ENCODE data around the gene ANKS1A.

The ANKS1A gene

DNA sequence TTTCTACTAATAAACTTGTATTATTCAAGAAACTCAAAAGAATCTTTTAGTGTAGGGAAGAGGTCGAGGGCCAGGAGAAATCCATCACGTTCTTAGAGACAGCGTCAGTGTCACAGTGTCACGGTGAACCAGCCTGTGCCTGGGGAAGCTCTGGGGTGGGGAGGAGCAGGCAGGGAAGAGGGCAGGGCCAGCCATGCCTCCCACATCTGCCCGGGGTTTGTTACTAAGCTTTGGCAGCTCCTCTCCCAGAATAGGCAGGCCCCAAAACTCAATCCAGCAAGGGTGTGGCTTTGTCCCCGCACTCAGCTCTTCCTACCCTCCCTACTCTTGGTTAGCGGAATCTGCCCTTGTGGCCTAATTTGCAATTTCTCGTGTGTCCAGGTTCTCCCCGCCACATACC lies 179.2 kb downstream of the ANKS1A start:
- TF ChIP-seq, protein P1, sequence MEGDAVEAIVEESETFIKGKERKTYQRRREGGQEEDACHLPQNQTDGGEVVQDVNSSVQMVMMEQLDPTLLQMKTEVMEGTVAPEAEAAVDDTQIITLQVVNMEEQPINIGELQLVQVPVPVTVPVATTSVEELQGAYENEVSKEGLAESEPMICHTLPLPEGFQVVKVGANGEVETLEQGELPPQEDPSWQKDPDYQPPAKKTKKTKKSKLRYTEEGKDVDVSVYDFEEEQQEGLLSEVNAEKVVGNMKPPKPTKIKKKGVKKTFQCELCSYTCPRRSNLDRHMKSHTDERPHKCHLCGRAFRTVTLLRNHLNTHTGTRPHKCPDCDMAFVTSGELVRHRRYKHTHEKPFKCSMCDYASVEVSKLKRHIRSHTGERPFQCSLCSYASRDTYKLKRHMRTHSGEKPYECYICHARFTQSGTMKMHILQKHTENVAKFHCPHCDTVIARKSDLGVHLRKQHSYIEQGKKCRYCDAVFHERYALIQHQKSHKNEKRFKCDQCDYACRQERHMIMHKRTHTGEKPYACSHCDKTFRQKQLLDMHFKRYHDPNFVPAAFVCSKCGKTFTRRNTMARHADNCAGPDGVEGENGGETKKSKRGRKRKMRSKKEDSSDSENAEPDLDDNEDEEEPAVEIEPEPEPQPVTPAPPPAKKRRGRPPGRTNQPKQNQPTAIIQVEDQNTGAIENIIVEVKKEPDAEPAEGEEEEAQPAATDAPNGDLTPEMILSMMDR (IDR thresholded peaks at IDR 0.05; ENCODE audit: low read depth, low read length) = no peak
- H3K4me3 ChIP-seq (ENCODE audit: low read depth, low read length) = no peak overlapping the region
- in situ Hi-C loops (cut with HindIII; ENCODE audit: low sequenced_read_pairs) = no loop called here
- DNase-seq (ENCODE audit: low read depth, low spot score) = no peak

- no peak overlapping the region for H3K4me3 ChIP-seq (ENCODE audit: low read depth, low read length)
- TF ChIP-seq, protein P1 (IDR thresholded peaks at IDR 0.05; ENCODE audit: low read depth, low read length) = no peak
- no peak for DNase-seq (ENCODE audit: low read depth, low spot score)
- in situ Hi-C loops (cut with HindIII; ENCODE audit: low sequenced_read_pairs) = no loop called here
Measured at GRCh38 chr6:35068644-35069043, 179.6 kb downstream of the ANKS1A start.

DNA sequence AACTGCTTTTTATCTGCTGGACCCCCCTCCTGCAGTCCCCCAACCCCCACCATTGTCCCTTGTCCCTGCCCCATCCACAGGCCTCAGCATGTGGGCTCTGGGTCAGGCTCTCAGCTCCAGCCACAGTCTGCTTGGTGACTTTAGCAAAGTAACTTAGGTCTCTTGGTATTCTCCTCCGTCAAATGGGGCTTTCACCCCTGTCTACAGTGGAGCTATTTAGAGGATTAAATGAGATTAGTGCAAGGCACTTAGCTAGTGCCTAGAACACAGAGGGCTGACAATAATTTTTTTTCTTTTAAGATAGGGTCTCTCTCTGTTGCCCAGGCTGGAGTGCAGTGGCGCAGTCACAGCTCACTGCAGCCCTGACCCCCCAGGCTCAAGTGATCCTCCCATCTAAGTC lies 180.2 kb downstream of the ANKS1A start:
- TF ChIP-seq, protein P1 (IDR thresholded peaks at IDR 0.05; ENCODE audit: low read depth, low read length) = no peak
- DNase-seq (ENCODE audit: low read depth, low spot score) = no peak
- no peak overlapping the region for H3K4me3 ChIP-seq (ENCODE audit: low read depth, low read length)
- in situ Hi-C loops (cut with HindIII; ENCODE audit: low sequenced_read_pairs) = no loop called here

GRCh38 chr6:35070111-35070510 lies 181.1 kb downstream of the ANKS1A start:
- H3K4me3 ChIP-seq (ENCODE audit: low read depth, low read length) = no peak overlapping the region
- no peak for DNase-seq (ENCODE audit: low read depth, low spot score)
- in situ Hi-C loops (cut with HindIII; ENCODE audit: low sequenced_read_pairs) = no loop called here
- TF ChIP-seq, protein P1 (IDR thresholded peaks at IDR 0.05; ENCODE audit: low read depth, low read length) = no peak

DNA sequence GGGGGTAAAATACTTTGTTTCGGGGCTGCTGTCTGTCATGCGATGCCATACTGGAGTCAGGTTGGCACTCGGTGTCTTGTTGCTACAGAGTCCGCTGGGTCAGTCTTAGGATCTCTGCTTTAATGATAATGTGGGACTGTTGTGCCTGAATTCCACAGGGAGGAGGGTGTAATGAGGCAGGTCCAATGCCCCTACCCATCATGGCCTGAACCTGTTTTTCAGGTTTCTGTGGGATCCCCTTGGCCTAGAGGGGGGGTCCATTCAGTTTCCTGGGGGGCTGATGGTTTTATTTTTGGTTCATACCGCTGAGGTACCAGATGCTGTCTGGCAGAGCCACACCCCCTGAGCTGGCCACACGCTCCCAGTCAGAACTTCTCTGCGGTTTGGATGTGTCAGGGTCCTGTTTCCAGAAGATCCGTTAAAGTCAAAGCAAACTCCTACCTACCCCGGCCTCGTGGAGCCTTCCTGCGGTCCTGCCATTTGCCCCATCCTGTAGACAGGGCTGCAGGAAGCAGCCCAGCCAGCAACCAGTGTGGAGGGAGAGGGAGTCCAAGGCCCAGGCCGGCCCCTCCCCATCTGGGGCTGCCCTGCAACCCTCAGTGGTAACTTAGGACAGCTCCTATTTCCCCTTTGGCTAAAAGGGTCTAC lies 182.4 kb downstream of the ANKS1A start:
- TF ChIP-seq, protein P1 (IDR thresholded peaks at IDR 0.05; ENCODE audit: low read depth, low read length) = no peak
- no peak overlapping the region for H3K4me3 ChIP-seq (ENCODE audit: low read depth, low read length)
- no peak for DNase-seq (ENCODE audit: low read depth, low spot score)
- in situ Hi-C loops (cut with HindIII; ENCODE audit: low sequenced_read_pairs) = no loop called here

DNA sequence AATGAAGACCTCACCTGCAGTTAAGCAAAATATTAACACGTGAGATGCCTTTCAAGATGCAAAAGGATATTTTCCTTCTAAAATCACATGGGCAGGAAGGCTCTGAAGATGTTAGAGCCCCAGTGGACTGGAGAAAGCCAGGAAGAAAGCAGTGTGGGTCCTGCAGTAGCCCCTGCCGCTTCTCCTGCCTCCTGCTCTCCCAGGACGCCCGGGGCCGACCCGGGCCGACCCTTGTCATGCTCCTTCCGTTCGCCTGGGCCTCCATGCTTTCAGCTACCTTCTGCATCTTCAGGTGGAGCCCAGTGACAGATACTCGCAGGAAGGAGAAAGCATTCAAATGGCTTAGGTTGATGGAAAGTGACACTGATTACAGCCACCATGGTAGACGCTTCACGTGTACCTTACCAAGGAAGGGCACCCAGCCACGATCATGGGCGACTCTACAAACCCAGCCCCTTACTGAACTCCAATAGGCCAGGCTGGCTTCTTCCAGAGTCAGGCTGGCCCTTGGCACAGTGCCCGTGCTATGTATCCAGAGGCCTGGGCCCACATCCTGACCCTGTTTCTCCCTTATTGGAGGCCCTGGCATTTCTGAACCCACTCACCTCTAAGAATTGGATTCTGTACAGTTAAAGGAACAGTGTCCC lies 183.1 kb downstream of the ANKS1A start:
- in situ Hi-C loops (cut with HindIII; ENCODE audit: low sequenced_read_pairs) = no loop called here
- no peak for DNase-seq (ENCODE audit: low read depth, low spot score)

More for the DNA sequence above, 183.1 kb downstream of the ANKS1A start:
- H3K4me3 ChIP-seq (ENCODE audit: low read depth, low read length) = no peak overlapping the region
- TF ChIP-seq, protein P1 (IDR thresholded peaks at IDR 0.05; ENCODE audit: low read depth, low read length) = no peak

All from astrocyte of the spinal cord (primary cell).